WTC11 (cell line): ENCODE data around the gene NKRF. TPM values are rescaled to one million over a fixed set of nuclear protein-coding genes. Genes with fewer than 3 reads are reported as not detected.

Experiments used
- ATAC-seq: fragments of 200-7000 bp; cut with Tn5 transposase; 2 replicates; pipeline ENCODE4 v1.10.0; 2021; ENCODE audit warnings: mild to moderate bottlenecking, moderate library complexity
- CTCF ChIA-PET: fragments of 300-600 bp; sonication (Branson Sonifier 250); formaldehyde crosslinking; loops from one replicate; lab custom pipeline; 2021; ENCODE audit warnings: antibody characterized with exemption; lab: Charles Lee
- POLR2A ChIA-PET: fragments of 350-600 bp; sonication (Branson Sonifier 250); formaldehyde crosslinking; loops from one replicate; lab custom pipeline; 2021; ENCODE audit warnings: antibody characterized with exemption; lab: Charles Lee
- DNase-seq: peaks from one replicate; pipeline ENCODE4 v3.0.0; 2021; ENCODE audit warnings: low spot score
- H3K27ac Mint-ChIP-seq: 2 replicates; pipeline ENCODE4 v1.8.0; 2021; ENCODE audit warnings: mixed read lengths
- H3K27me3 Mint-ChIP-seq: 2 replicates; pipeline ENCODE4 v1.8.0; 2021; ENCODE audit warnings: low read depth, mild to moderate bottlenecking, moderate library complexity, mixed read lengths
- H3K36me3 Mint-ChIP-seq: 2 replicates; pipeline ENCODE4 v1.8.0; 2021; ENCODE audit warnings: mixed read lengths
- H3K4me1 Mint-ChIP-seq: 2 replicates; pipeline ENCODE4 v1.8.0; 2022; ENCODE audit warnings: mixed read lengths
- H3K4me3 Mint-ChIP-seq: 2 replicates; pipeline ENCODE4 v1.8.0; 2021; ENCODE audit warnings: mild to moderate bottlenecking, moderate library complexity, mixed read lengths
- H3K9me3 Mint-ChIP-seq: 2 replicates; pipeline ENCODE4 v1.8.0; 2021; ENCODE audit warnings: mixed read lengths
- ARID4B ChIP-seq: sonication (generic); formaldehyde crosslinking; IDR thresholded peaks from 2 replicates; pipeline ENCODE4 v1.8.0; 2023; ENCODE audit warnings: missing genetic modification reagents, mild to moderate bottlenecking, borderline replicate concordance
- ATF3 ChIP-seq: sonication (generic); formaldehyde crosslinking; conservative IDR thresholded peaks from 2 replicates; pipeline ENCODE4 v1.8.1; 2022; ENCODE audit warnings: mild to moderate bottlenecking, missing genetic modification reagents
- CREM ChIP-seq: sonication (generic); formaldehyde crosslinking; IDR thresholded peaks from 2 replicates; pipeline ENCODE4 v1.8.1; 2022; ENCODE audit warnings: mild to moderate bottlenecking, missing genetic modification reagents, moderate library complexity
- FOXK1 ChIP-seq: sonication (generic); formaldehyde crosslinking; IDR thresholded peaks from 2 replicates; pipeline ENCODE4 v1.8.0; 2022; ENCODE audit warnings: mild to moderate bottlenecking, moderate library complexity, missing genetic modification reagents
- GABPB1 ChIP-seq: sonication (generic); formaldehyde crosslinking; IDR thresholded peaks from 2 replicates; pipeline ENCODE4 v1.8.1; 2023; ENCODE audit warnings: mild to moderate bottlenecking, missing genetic modification reagents
- MAX ChIP-seq: sonication (generic); formaldehyde crosslinking; IDR thresholded peaks from 2 replicates; pipeline ENCODE4 v1.8.0; 2022; ENCODE audit warnings: mild to moderate bottlenecking, missing genetic modification reagents
- MLX ChIP-seq: sonication (generic); formaldehyde crosslinking; IDR thresholded peaks from 2 replicates; pipeline ENCODE4 v1.8.1; 2023; ENCODE audit warnings: mild to moderate bottlenecking, missing genetic modification reagents, moderate library complexity
- NFE2L1 ChIP-seq: sonication (generic); formaldehyde crosslinking; IDR thresholded peaks from 2 replicates; pipeline ENCODE4 v1.8.1; 2023; ENCODE audit warnings: missing genetic modification reagents
- NR1H2 ChIP-seq: sonication (generic); formaldehyde crosslinking; IDR thresholded peaks from 2 replicates; pipeline ENCODE4 v1.9.0; 2021; ENCODE audit warnings: mild to moderate bottlenecking, moderate library complexity, missing genetic modification reagents
- NR3C1 ChIP-seq: sonication (generic); formaldehyde crosslinking; conservative IDR thresholded peaks from 2 replicates; pipeline ENCODE4 v1.8.1; 2023; ENCODE audit warnings: low read depth, mild to moderate bottlenecking, missing genetic modification reagents
- SMAD4 ChIP-seq: sonication (generic); formaldehyde crosslinking; IDR thresholded peaks from 2 replicates; pipeline ENCODE4 v1.8.0; 2022; ENCODE audit warnings: mild to moderate bottlenecking, missing genetic modification reagents
- SOX15 ChIP-seq: fragments of 250-450 bp; sonication (Bioruptor Pico); IDR thresholded peaks from 2 replicates; pipeline ENCODE4 v1.9.0; 2021; ENCODE audit warnings: mild to moderate bottlenecking
- USF1 ChIP-seq: sonication (generic); formaldehyde crosslinking; IDR thresholded peaks from 2 replicates; pipeline ENCODE4 v1.8.0; 2022; ENCODE audit warnings: mild to moderate bottlenecking, missing genetic modification reagents
- USF2 ChIP-seq: sonication (generic); formaldehyde crosslinking; IDR thresholded peaks from 2 replicates; pipeline ENCODE4 v1.8.1; 2023; ENCODE audit warnings: mild to moderate bottlenecking, missing genetic modification reagents, moderate library complexity
- ZMAT4 ChIP-seq: fragments of 250-450 bp; sonication (Bioruptor Pico); IDR thresholded peaks from 2 replicates; pipeline ENCODE4 v1.9.0; 2021; ENCODE audit warnings: mild to moderate bottlenecking
- ZNF416 ChIP-seq: fragments of 250-450 bp; sonication (Bioruptor Pico); IDR thresholded peaks from 2 replicates; pipeline ENCODE4 v1.9.0; 2021; ENCODE audit warnings: mild to moderate bottlenecking, inconsistent platforms
- ZNF423 ChIP-seq: fragments of 250-450 bp; sonication (Bioruptor Pico); IDR thresholded peaks from 2 replicates; pipeline ENCODE4 v2.1.2; 2022; ENCODE audit warnings: mild to moderate bottlenecking, moderate library complexity
- ZNF425 ChIP-seq: fragments of 250-450 bp; sonication (Bioruptor Pico); conservative IDR thresholded peaks from 2 replicates; pipeline ENCODE4 v1.9.0; 2021; ENCODE audit warnings: mild to moderate bottlenecking
- total RNA-seq: library from RNA; stranded (reverse); gene quantifications from 3 replicates; pipeline ENCODE4 v1.2.3, GENCODE V29; 2021

NKRF gene
- total RNA-seq, 1 experiment from 2014 or later = 15.0 TPM

- ChIA-PET POLR2A (no interaction called here), CTCF (no interaction called here)
- ATAC-seq (no peak), DNase-seq (no peak)
- TF ChIP-seq USF2 (CRISPR knock-in tag) (no peak), MLX (CRISPR knock-in tag) (no peak), NR1H2 (CRISPR knock-in tag) (no peak), ZNF423 (no peak), ZMAT4 (CRISPR knock-in tag) (no peak), GABPB1 (CRISPR knock-in tag) (no peak)
- no peak overlapping the region for H3K4me3 Mint-ChIP-seq
- H3K4me1 Mint-ChIP-seq = peaks cover 8% of the 10 kb centered on the region
- H3K36me3 Mint-ChIP-seq = peaks cover 4% of the 10 kb centered on the region
- peaks cover 13% of the 10 kb centered on the region for H3K9me3 Mint-ChIP-seq
- H3K27me3 Mint-ChIP-seq = no peaks in the 10 kb centered on the region
- H3K27ac Mint-ChIP-seq = no peak overlapping the region
These were observed 35.8 kb downstream of the NKRF start for GRCh38 chrX:119570351-119570835.

GRCh38 chrX:119565107-119565663 is 41.0 kb downstream of the NKRF start, which contains the start of gene STEEP1:
Gene STEEP1, minus strand, starts transcription at chrX:119565409. Its CDS starts 54 bp downstream, at chrX:119565355.
- H3K27ac Mint-ChIP-seq = peak within 1 kb of the TSS; percentile 93
- DNase-seq (peak; percentile 83), ATAC-seq (peak; percentile 96)
- TF ChIP-seq FOXK1 (CRISPR knock-in tag) (peak; percentile 92), CREM (peak; percentile 96), USF2 (CRISPR knock-in tag) (peak; percentile 92), ZMAT4 (CRISPR knock-in tag) (no peak), MAX (peak; percentile 42; the same call in 1 of the 2 replicates), USF1 (CRISPR knock-in tag) (peak; percentile 86), ZNF416 (CRISPR knock-in tag) (no peak)
- H3K9me3 Mint-ChIP-seq = no peaks in the 10 kb centered on the region; the same call in 1 of the 2 replicates
- ChIA-PET CTCF (interaction anchor here (1.0 kb wide), 1 partner anchor 9 kb away, joined by 4 read pairs; the partner anchor contains the start of gene UBE2A), POLR2A (no interaction called here)
- H3K4me3 Mint-ChIP-seq = peak within 1 kb of the TSS; percentile 93
- H3K27me3 Mint-ChIP-seq = no peaks in the 10 kb centered on the region
- H3K36me3 Mint-ChIP-seq = 0 out of 2 replicates have a peak, but pooled peaks cover under 1% of the 10 kb centered on the region
- 0 out of 2 replicates have a peak, but pooled peaks cover 3% of the 10 kb centered on the region for H3K4me1 Mint-ChIP-seq

- CTCF ChIA-PET = no interaction called here
- H3K4me3 Mint-ChIP-seq = no peak overlapping the region
- DNase-seq (no peak), ATAC-seq (no peak)
- H3K27ac Mint-ChIP-seq = no peak overlapping the region
- 0 out of 2 replicates have a peak, but pooled peaks cover 2% of the 10 kb centered on the region for H3K36me3 Mint-ChIP-seq
- no peaks in the 10 kb centered on the region for H3K9me3 Mint-ChIP-seq
- POLR2A ChIA-PET = no interaction called here
- H3K27me3 Mint-ChIP-seq = no peaks in the 10 kb centered on the region
- TF ChIP-seq ATF3 (no peak), FOXK1 (CRISPR knock-in tag) (no peak), NFE2L1 (no peak), ARID4B (CRISPR knock-in tag) (no peak), NR3C1 (no peak), SOX15 (no peak), SMAD4 (CRISPR knock-in tag) (no peak), ZNF425 (no peak)
- H3K4me1 Mint-ChIP-seq = no peaks in the 10 kb centered on the region
These were observed 53.7 kb downstream of the NKRF start for GRCh38 chrX:119552508-119552907.
